ENCODE measurements around the gene MPC1.
"Not testable (repeated sequence)": the region's sequence is repeated elsewhere in the genome, so short reads cannot be mapped to it uniquely, and the experiment has no call there.

The MPC1 gene

DNA sequence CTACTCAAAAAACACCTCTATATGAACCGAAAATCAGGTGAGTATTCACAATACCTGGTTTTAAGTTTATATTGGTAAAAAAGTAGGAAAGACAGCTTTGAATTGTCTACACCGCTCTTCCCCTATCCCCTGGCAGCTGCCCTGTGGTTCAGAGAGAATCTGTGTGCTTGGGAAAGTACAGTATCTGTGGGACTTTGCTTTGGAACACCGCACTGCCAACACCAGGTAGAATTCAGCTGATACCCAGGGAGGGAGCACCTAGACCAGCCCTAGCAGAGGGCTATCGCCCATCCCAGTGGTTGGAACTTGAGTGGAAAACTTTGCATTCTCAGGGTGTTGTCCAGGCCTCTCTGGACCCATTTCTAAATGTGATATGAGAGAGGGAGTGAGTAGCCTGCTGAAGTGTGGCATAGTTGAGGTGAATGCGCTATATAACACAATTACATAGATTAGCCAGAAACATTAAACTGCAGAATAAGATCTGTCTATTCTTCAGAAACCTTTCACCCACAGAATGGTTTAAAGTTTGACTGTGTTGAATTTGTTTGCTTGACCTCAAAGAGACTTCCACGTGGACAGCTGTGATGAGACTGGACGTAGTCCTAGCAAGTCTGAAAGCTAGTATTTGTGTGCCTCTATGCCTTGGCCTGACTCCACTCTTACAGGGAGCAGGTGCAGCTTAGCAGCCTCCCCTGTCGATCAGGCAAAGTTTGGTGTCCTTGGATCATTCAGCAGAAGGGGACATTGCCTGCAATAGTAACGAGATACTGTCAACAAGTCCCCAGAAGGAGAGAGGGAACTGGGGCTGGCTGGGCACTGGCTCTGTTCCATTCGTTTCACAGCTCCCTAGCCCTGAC lies 11.5 kb upstream of the MPC1 start:
- TF ChIP-seq, protein P1, sequence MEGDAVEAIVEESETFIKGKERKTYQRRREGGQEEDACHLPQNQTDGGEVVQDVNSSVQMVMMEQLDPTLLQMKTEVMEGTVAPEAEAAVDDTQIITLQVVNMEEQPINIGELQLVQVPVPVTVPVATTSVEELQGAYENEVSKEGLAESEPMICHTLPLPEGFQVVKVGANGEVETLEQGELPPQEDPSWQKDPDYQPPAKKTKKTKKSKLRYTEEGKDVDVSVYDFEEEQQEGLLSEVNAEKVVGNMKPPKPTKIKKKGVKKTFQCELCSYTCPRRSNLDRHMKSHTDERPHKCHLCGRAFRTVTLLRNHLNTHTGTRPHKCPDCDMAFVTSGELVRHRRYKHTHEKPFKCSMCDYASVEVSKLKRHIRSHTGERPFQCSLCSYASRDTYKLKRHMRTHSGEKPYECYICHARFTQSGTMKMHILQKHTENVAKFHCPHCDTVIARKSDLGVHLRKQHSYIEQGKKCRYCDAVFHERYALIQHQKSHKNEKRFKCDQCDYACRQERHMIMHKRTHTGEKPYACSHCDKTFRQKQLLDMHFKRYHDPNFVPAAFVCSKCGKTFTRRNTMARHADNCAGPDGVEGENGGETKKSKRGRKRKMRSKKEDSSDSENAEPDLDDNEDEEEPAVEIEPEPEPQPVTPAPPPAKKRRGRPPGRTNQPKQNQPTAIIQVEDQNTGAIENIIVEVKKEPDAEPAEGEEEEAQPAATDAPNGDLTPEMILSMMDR (IDR thresholded peaks at IDR 0.05; ENCODE audit: control extremely low read depth, extremely low read depth, low read depth, missing control alignments), result no peak
- ChIA-PET CTCF (interaction anchor here (0.9 to 1.6 kb wide), 4 partner anchors 9 to 81 kb away, joined by 3 to 5 read pairs (median 4); no protein-coding TSS in a partner anchor), POLR2A (no interaction called here)
- DNase-seq (ENCODE audit: extremely low spot score), result no peak

DNA sequence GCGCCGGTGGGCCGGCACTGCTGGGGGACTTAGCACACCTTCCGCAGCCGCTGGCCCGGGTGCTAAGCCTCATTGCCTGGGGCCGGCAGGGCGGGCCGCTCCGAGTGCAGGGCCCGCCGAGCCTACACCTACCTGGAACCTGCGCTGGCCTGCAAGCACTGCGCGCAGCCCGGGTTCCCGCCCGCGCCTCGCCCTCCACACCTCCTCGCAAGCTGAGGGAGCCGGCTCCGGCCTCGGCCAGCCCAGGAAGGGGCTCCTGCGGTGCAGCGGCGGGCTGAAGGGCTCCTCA lies 10.7 kb upstream of the MPC1 start:
- CTCF ChIA-PET, result interaction anchor here (1.3 to 10.5 kb wide), 4 partner anchors 6 to 80 kb away, joined by 3 to 76 read pairs (median 6); no protein-coding TSS in a partner anchor
- TF ChIP-seq, protein P1 (IDR thresholded peaks at IDR 0.05; ENCODE audit: control extremely low read depth, extremely low read depth, low read depth, missing control alignments), result no peak
- DNase-seq (ENCODE audit: extremely low spot score), result no peak
- POLR2A ChIA-PET, result no interaction called here

DNA sequence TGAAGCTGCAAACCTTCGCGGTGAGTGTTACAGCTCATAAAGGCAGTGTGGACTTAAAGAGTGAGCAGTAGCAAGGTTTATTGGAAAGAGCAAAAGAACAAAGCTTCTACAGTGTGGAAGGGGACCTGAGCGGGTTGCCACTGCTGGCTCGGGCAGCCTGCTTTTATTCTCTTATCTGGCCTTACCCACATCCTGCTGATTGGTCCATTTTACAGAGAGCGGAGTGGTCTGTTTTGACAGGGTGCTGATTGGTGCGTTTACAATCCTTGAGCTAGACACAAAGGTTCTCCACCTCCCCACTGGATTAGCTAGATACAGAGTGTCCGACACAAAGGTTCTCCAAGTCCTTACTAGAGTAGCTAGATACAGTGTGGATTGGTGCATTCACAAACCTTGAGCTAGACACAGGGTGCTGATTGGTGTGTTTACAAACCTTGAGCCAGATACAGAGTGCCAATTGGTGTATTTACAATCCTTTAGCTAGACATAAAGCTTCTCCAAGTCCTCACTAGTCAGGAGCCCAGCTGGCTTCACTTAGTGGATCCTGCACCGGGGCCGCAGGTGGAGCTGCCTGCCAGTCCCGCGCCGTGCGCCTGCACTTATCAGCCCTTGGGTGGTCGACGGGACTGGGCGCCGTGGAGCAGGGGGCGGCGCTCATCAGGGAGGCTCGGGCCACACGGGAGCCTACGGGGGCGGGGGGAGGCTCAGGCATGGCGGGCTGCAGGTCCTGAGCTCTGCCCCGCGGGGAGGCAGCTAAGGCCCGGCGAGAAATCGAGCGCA lies 10.2 kb upstream of the MPC1 start:
- CTCF ChIA-PET, result interaction anchor here (1.0 to 10.5 kb wide), 8 partner anchors 6 to 117 kb away, joined by 3 to 76 read pairs (median 4); no protein-coding TSS in a partner anchor
- POLR2A ChIA-PET; DNase-seq (ENCODE audit: extremely low spot score): not testable (repeated sequence)

DNA sequence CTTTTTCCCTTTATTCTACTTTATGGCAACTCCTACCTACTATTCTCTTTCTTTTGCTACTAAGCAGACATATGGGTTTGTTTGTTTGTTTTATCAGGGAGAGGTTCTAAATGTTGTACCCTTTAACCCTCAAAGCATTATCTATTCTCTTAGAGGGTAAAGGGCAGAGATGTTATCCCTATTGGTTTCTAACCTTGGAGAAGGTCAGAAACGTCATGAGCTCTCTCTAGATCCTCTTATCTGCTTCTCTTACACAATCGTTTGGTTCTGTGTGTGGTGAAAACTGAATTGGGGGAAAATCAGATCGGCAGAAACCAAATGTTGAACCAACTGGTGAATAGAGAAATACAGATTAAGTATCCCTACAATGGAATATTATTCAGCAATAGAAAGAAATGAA lies 6.4 kb upstream of the MPC1 start:
- ChIA-PET POLR2A (no interaction called here), CTCF (interaction anchor here (0.6 to 10.5 kb wide), 2 partner anchors 10 to 113 kb away, joined by 3 to 76 read pairs; no protein-coding TSS in a partner anchor)
- TF ChIP-seq, protein P1 (IDR thresholded peaks at IDR 0.05; ENCODE audit: control extremely low read depth, extremely low read depth, low read depth, missing control alignments), result no peak
- DNase-seq (ENCODE audit: extremely low spot score), result no peak

DNA sequence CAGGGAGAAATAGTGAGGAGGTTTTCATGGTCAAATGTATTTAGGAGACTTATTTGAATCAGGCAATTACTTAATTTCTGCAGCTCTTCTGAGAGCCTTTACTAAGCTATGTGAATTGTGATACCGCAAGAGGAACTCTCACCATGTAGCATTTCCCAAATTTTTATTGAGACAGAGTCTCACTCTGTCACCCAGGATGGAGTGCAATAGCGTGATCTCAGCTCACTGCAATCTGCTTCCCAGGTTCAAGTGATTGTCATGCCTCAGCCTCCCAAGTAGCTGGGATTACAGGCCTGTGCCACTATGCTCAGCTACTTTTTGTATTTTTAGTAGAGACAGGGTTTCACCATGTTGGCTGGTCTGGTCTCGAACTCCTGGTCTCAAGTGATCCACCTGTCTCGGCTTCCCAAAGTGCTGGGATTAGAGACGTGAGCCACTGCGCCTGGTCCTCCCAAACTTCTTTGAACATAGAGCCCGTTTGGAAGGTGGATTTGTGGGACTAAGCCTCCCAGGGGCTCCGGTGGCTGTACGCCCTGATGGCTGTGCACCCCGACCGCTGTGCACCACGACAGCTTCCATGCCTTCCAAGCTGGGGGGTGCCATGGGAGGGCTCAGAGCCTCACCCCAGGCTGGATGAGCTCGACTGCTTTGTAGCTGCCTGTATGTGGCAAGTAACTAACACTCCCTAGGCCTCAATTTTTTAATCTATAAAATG lies 5.7 kb upstream of the MPC1 start:
- ChIA-PET POLR2A (no interaction called here), CTCF (interaction anchor here (0.6 to 10.5 kb wide), 6 partner anchors 11 to 113 kb away, joined by 3 to 76 read pairs (median 3); no protein-coding TSS in a partner anchor)
- TF ChIP-seq, protein P1 (IDR thresholded peaks at IDR 0.05; ENCODE audit: control extremely low read depth, extremely low read depth, low read depth, missing control alignments), result no peak
- no peak for DNase-seq (ENCODE audit: extremely low spot score)

DNA sequence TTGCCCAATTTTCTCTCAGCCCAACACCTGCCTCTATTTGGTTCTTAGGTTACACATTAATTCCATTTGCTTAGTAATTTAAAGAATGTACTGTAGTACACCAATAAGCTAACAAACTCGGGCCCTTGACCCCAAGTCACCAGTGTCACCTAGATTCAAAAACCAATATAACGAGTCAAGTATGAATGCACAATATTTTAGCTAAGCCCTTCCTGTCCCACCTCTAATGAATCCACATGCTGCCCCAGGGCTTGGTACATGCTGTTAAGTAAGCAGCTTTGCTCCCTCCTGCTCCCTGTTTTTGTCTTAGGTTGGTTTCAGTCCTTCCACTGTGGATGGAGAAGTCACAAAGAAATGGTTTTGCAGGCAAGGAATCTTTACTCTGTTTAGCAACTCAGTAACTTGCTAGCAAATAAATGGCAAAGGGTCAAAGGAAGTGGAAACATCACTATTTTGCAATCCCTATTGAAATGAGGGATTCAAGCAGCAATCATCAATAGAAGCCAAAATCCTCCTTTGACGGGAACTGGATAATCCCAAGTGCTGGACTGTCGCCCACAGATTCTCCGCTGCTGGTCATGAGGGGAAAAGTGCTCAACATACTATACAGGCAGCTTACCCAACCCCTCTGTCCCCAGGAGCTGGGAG lies 5.0 kb upstream of the MPC1 start:
- POLR2A ChIA-PET, result no interaction called here
- TF ChIP-seq, protein P1 (IDR thresholded peaks at IDR 0.05; ENCODE audit: control extremely low read depth, extremely low read depth, low read depth, missing control alignments), result no peak
- no peak for DNase-seq (ENCODE audit: extremely low spot score)
- CTCF ChIA-PET, result interaction anchor here (1.0 to 10.5 kb wide), 5 partner anchors 12 to 112 kb away, joined by 3 to 76 read pairs (median 3); no protein-coding TSS in a partner anchor

DNA sequence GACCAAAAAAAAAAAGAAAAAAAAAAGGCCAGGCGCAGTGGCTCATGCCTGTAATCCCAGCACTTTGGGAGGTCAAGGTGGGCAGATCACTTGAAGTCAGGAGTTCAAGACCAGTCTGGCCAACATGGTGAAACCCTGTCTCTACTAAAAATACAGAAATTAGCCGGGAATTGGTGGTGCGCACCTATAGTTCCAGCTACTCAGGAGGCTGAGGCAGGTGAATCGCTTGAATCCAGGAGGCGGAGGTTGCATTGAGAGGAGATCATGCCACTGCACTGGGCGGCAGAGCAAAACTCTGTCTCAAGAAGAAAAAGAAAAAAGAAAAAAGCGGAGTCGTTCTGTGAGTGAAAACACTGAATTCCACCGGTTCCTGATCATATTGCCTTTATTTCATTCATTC lies 4.4 kb upstream of the MPC1 start:
- POLR2A ChIA-PET; DNase-seq (ENCODE audit: extremely low spot score): not testable (repeated sequence)
- CTCF ChIA-PET, result interaction anchor here (1.4 to 10.5 kb wide), 2 partner anchors 12 to 77 kb away, joined by 3 to 76 read pairs; no protein-coding TSS in a partner anchor
